GM12878 (cell line): ENCODE data around the gene KIRREL1. TPM values are rescaled to one million over a fixed set of nuclear protein-coding genes. Genes with fewer than 3 reads are reported as not detected.

Experiments
- ATAC-seq: fragments of 200-7000 bp; cut with Tn5 transposase; 3 replicates; pipeline ENCODE4 v1.9.1; 2020; ENCODE audit warnings: mild to moderate bottlenecking, moderate library complexity
- BruUV-seq: library from RNA; stranded (reverse); fragments of 400-500 nt; replicated peaks from 2 replicates; lab custom pipeline; 2021; lab: Mats Ljungman, UMichigan
- CTCF ChIA-PET: fragments of 300-600 bp; sonication (Branson Sonifier 250); formaldehyde crosslinking; extraction: SDS; loops from one replicate; lab custom pipeline; 2021; ENCODE audit warnings: inconsistent platforms; lab: Yijun Ruan, JAX
- POLR2A ChIA-PET: fragments of 350-600 bp; formaldehyde crosslinking; extraction: SDS; loops from one replicate; lab custom pipeline; 2021; ENCODE audit warnings: inconsistent platforms; lab: Charles Lee
- RAD21 ChIA-PET: fragments of 300-600 bp; sonication (Branson Sonifier 250); formaldehyde crosslinking; loops from one replicate; lab custom pipeline; 2023; ENCODE audit warnings: antibody characterized with exemption; ENCODE audit not compliant: unreplicated experiment; lab: Charles Lee
- SMC1A ChIA-PET: fragments of 300-600 bp; sonication (Branson Sonifier 250); formaldehyde crosslinking; loops from one replicate; lab custom pipeline; 2023; ENCODE audit not compliant: unreplicated experiment, uncharacterized antibody; lab: Charles Lee
- DNase-seq: peaks from one replicate; pipeline ENCODE4 v3.0.0-alpha.2; 2011; ENCODE audit warnings: low read depth, low spot score
- FAIRE-seq: peaks from 3 replicates; lab custom pipeline; 2011; peaks lifted over from hg19 to GRCh38; lab: Jason Lieb, UNC
- H2AFZ ChIP-seq: 2 replicates; pipeline ENCODE4 v1.6.0; 2011; ENCODE audit warnings: low read depth, low read length, control low read depth; ENCODE audit not compliant: control insufficient read depth
- H3K27ac ChIP-seq: 2 replicates; pipeline ENCODE4 v1.5.1; 2011; ENCODE audit warnings: control low read depth; ENCODE audit not compliant: control insufficient read depth, insufficient read depth
- H3K27me3 ChIP-seq, 2 experiments: replicated peaks in 1 of 2; 2 replicates each; pipeline versions ENCODE4 v1.6.0 to v1.6.1; 2011; ENCODE audit warnings: low read length in 1 of 2; ENCODE audit not compliant: control insufficient read depth in 2 of 2, insufficient read depth in 2 of 2
- H3K36me3 ChIP-seq, 2 experiments: 2 replicates each; pipeline ENCODE4 v1.5.1; 2011; ENCODE audit warnings: low read length in 1 of 2; ENCODE audit not compliant: control insufficient read depth in 2 of 2, insufficient read depth in 2 of 2
- H3K4me1 ChIP-seq: 2 replicates; pipeline ENCODE4 v1.6.1; 2011; ENCODE audit warnings: mild to moderate bottlenecking, low read length, moderate library complexity, mixed read lengths; ENCODE audit not compliant: control insufficient read depth, insufficient read depth
- H3K4me2 ChIP-seq: 2 replicates; pipeline ENCODE4 v1.6.0; 2011; ENCODE audit warnings: control low read depth; ENCODE audit not compliant: control insufficient read depth, insufficient read depth
- H3K4me3 ChIP-seq: fragments of 200-600 bp; sonication (generic); 2 replicates; pipeline ENCODE4 v1.5.1; 2016
- H3K79me2 ChIP-seq: 2 replicates; pipeline ENCODE4 v1.6.0; 2011; ENCODE audit warnings: low read length; ENCODE audit not compliant: control insufficient read depth, insufficient read depth
- H3K9ac ChIP-seq: 2 replicates; pipeline ENCODE4 v1.8.0; 2011; ENCODE audit warnings: low read length, control low read depth, mixed read lengths; ENCODE audit not compliant: control insufficient read depth, insufficient read depth
- H3K9me3 ChIP-seq: replicated peaks from 3 replicates; pipeline ENCODE4 v1.5.1; 2011; ENCODE audit warnings: mild to moderate bottlenecking, low read length; ENCODE audit not compliant: control insufficient read depth, insufficient read depth
- H4K20me1 ChIP-seq: 2 replicates; pipeline ENCODE4 v1.6.0; 2011; ENCODE audit not compliant: control insufficient read depth, insufficient read depth
- ASH2L ChIP-seq: fragments of 300-600, 200-600 bp; sonication (generic); IDR thresholded peaks from 2 replicates; pipeline ENCODE4 v1.6.1; 2017; ENCODE audit warnings: low read depth, mild to moderate bottlenecking, borderline replicate concordance
- EP300 ChIP-seq, 2 experiments: fragments of 150-350 bp in 1 of 2; IDR thresholded peaks; 2 replicates each; pipeline ENCODE4 v1.6.1; 2011 to 2012; ENCODE audit warnings: low read depth in 2 of 2, low read length in 2 of 2, borderline replicate concordance in 1 of 2, improper control_type of control experiment in 1 of 2, inconsistent platforms in 1 of 2; ENCODE audit not compliant: control insufficient read depth in 1 of 2
- ESRRA ChIP-seq: IDR thresholded peaks from 2 replicates; pipeline ENCODE4 v1.6.1; 2012; ENCODE audit warnings: mild to moderate bottlenecking, low read length, improper control_type of control experiment
- HDAC6 ChIP-seq: fragments of 200-600 bp; sonication (generic); IDR thresholded peaks from one replicate; pipeline ENCODE4 v1.8.0; 2017; ENCODE audit warnings: antibody characterized with exemption; ENCODE audit not compliant: unreplicated experiment
- NRF1 ChIP-seq: conservative IDR thresholded peaks from 2 replicates; pipeline ENCODE4 v1.6.1; 2011; ENCODE audit warnings: mild to moderate bottlenecking, low read depth, low read length, improper control_type of control experiment
- PAX8 ChIP-seq: fragments of 450-650 bp; IDR thresholded peaks from 2 replicates; pipeline ENCODE4 v1.6.1; 2017; ENCODE audit warnings: mild to moderate bottlenecking, moderate library complexity
- POLR2A ChIP-seq: IDR thresholded peaks from 2 replicates; pipeline ENCODE4 v1.6.1; 2011; ENCODE audit warnings: low read depth, mild to moderate bottlenecking, low read length
- RAD21 ChIP-seq: IDR thresholded peaks from 2 replicates; pipeline ENCODE4 v1.6.1; 2011; ENCODE audit warnings: mild to moderate bottlenecking, low read depth, low read length, moderate library complexity; ENCODE audit not compliant: insufficient read depth
- SMAD1 ChIP-seq: fragments of 450-650 bp; IDR thresholded peaks from 2 replicates; pipeline ENCODE4 v1.6.1; 2018; ENCODE audit warnings: mild to moderate bottlenecking, low read depth; ENCODE audit not compliant: partially characterized antibody
- SMARCA5 ChIP-seq: fragments of 450-650 bp; IDR thresholded peaks from 2 replicates; pipeline ENCODE4 v1.6.1; 2017; ENCODE audit warnings: mild to moderate bottlenecking
- SRF ChIP-seq, 2 experiments: IDR thresholded peaks; 2 replicates each; pipeline ENCODE4 v1.6.1; 2011; ENCODE audit warnings: low read depth in 2 of 2, low read length in 2 of 2, mild to moderate bottlenecking in 1 of 2, moderate library complexity in 1 of 2
- WRNIP1 ChIP-seq: IDR thresholded peaks from 2 replicates; pipeline ENCODE4 v1.6.1; 2011; ENCODE audit warnings: low read depth, low read length, improper control_type of control experiment, borderline replicate concordance
- ZBTB4 ChIP-seq: fragments of 450-650 bp; formaldehyde crosslinking; IDR thresholded peaks from 2 replicates; pipeline ENCODE4 v1.4.0; 2022; ENCODE audit warnings: mild to moderate bottlenecking, moderate library complexity
- ZNF592 ChIP-seq: fragments of 450-650 bp; IDR thresholded peaks from 2 replicates; pipeline ENCODE4 v1.6.1; 2017; ENCODE audit warnings: mild to moderate bottlenecking, moderate library complexity
- ZNF622 ChIP-seq: fragments of 450-650 bp; IDR thresholded peaks from 2 replicates; pipeline ENCODE4 v1.6.1; 2017; ENCODE audit warnings: mild to moderate bottlenecking, inconsistent platforms
- WGBS: methylation state at CpG from one replicate; pipeline ENCODE4 v1.1.6; 2016; ENCODE audit warnings: low lambda C conversion rate; ENCODE audit not compliant: insufficient replicate concordance, insufficient coverage; ENCODE audit errors: missing lambda C conversion rate; 5-methylcytosine and 5-hydroxymethylcytosine counted together
- in situ Hi-C: fragments of 300-500 bp; cut with MboI; formaldehyde crosslinking; loops from 9 replicates; pipeline ENCODE4 v1.14.3; 2018; ENCODE audit warnings: mixed read lengths
- intact Hi-C: fragments of 100-400 bp; cut with micrococcal nuclease; formaldehyde crosslinking; loops from one replicate; pipeline ENCODE4 v1.14.2; 2022; ENCODE audit not compliant: unreplicated experiment
- polyA plus RNA-seq, 11 experiments: library from polyadenylated mRNA; depleted of rRNA in 4 of 11; unstranded in 6 of 11; stranded (reverse) in 5 of 11; fragments of >200 nt; fragmentation: Nextera tagmentation in 4 of 11; fragmentation: Illumina TruSeq in 1 of 11; extraction: Ambion mirVana in 4 of 11; extraction: Trizol in 1 of 11; gene quantifications; 1 replicate in 1 of 11; 2 replicates in 10 of 11; pipeline versions ENCODE4 v1.2.1 to v1.2.3, GENCODE V29; 2011 to 2016; ENCODE audit warnings: inconsistent platforms in 2 of 11, missing spikeins in 2 of 11, low read depth in 1 of 11
- total RNA-seq, 4 experiments: library from RNA; depleted of rRNA in 3 of 4; stranded (reverse); fragments of >200 nt in 3 of 4; fragmentation: Illumina TruSeq in 1 of 4; extraction: Trizol in 1 of 4; gene quantifications; 2 replicates each; pipeline versions ENCODE4 v1.2.1 to v1.2.3, GENCODE V29; 2013 to 2021
- TF ChIP-seq, protein P1 (sequence below): IDR thresholded peaks from 2 replicates; pipeline ENCODE4 v1.6.1; 2011; ENCODE audit warnings: borderline replicate concordance, low read depth, mild to moderate bottlenecking, moderate library complexity, mixed read lengths, low read length; ENCODE audit not compliant: insufficient read depth; ENCODE audit errors: extremely low read length

KIRREL1 gene
- total and polyA plus RNA-seq, 10 of the 15 experiments (the other 5 are each of a cell fraction or from before 2014, with no cell fraction given): 0.15 TPM; not detected in 9

DNA sequence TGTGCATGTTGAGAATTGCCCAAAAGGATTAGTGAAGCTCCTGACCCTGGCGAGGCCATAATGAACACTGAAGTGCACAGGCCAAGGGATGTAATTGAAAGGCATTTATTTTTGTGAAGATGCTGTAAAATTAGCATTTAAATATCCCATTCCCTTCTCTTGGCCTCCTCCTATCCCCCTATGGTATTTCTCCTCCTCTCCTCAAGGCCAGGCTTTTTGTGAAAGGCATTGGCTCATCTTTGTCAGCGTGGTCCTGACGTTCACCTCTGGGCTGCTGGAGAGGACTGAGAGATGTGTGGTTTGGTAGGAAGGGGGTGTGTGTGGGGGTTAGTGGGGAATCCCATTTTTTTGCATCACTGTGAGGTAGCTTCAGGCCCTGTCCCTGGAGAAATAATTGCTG is 105.7 kb downstream of the KIRREL1 start:
- H3K4me2 ChIP-seq: no peak overlapping the region
- no peak overlapping the region for H2AFZ ChIP-seq
- no peak overlapping the region for H3K9ac ChIP-seq
- FAIRE-seq (no peak), DNase-seq (no peak), ATAC-seq (no peak)
- no peaks in the 10 kb centered on the region for H3K79me2 ChIP-seq
- BruUV-seq: no TSS peak
- no peak overlapping the region for H3K27ac ChIP-seq
- no peaks in the 10 kb centered on the region for H3K4me1 ChIP-seq
- ChIA-PET RAD21 (no interaction called here), CTCF (interaction anchor here (11.3 kb wide), 1 partner anchor 23 kb away, joined by 210 read pairs; no protein-coding TSS in a partner anchor), SMC1A (interaction anchor here (1.0 kb wide), 2 partner anchors 17 to 24 kb away, joined by 3 read pairs; no protein-coding TSS in a partner anchor), POLR2A (no interaction called here)
- in situ Hi-C loops: no loop called here
- WGBS: 0% methylated on average over 3 of the region's 3 CpGs
- H3K9me3 ChIP-seq: no peaks in the 10 kb centered on the region
- no peaks in the 10 kb centered on the region for H3K36me3 ChIP-seq
- H3K27me3 ChIP-seq: no peaks in the 10 kb centered on the region
- intact Hi-C loops: no loop called here
- no peak overlapping the region for H3K4me3 ChIP-seq
- TF ChIP-seq SRF (IDR thresholded peaks at IDR 0.05; ENCODE audit: low read depth in 2 of 2, low read length in 2 of 2) (no peak), ESRRA (no peak), HDAC6 (no peak), RAD21 (no peak), EP300 (IDR thresholded peaks at IDR 0.05; ENCODE audit: borderline replicate concordance in 1 of 2, control insufficient read depth in 1 of 2, low read depth in 2 of 2, low read length in 2 of 2) (no peak), ZNF592 (no peak), POLR2A (no peak), PAX8 (no peak), ZBTB4 (CRISPR knock-in tag) (no peak), NRF1 (no peak), SMARCA5 (no peak), WRNIP1 (no peak), ASH2L (no peak), ZNF622 (no peak), SMAD1 (no peak)
- TF ChIP-seq, protein P1, sequence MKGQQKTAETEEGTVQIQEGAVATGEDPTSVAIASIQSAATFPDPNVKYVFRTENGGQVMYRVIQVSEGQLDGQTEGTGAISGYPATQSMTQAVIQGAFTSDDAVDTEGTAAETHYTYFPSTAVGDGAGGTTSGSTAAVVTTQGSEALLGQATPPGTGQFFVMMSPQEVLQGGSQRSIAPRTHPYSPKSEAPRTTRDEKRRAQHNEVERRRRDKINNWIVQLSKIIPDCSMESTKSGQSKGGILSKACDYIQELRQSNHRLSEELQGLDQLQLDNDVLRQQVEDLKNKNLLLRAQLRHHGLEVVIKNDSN: no peak
- H4K20me1 ChIP-seq: no peaks in the 10 kb centered on the region
